Neural crest cell (in vitro differentiated cells): ENCODE data around the gene ATOX1. TPM values are rescaled to one million over a fixed set of nuclear protein-coding genes. Genes with fewer than 3 reads are reported as not detected.
A peak's percentile ranks its signal among the peaks of the same experiment; 100 is the strongest.

Experiments used
- DNase-seq: peaks from one replicate; pipeline ENCODE4 v3.0.0; 2021; ENCODE audit warnings: low read depth, mixed read lengths, low spot score
- H3K27ac Mint-ChIP-seq: one replicate; pipeline ENCODE4 v1.8.0; 2021; ENCODE audit warnings: mild to moderate bottlenecking, mixed read lengths; ENCODE audit not compliant: unreplicated experiment
- H3K27me3 Mint-ChIP-seq: 2 replicates; pipeline ENCODE4 v1.8.0; 2021; ENCODE audit warnings: low read depth, mild to moderate bottlenecking, mixed read lengths
- H3K36me3 Mint-ChIP-seq: 2 replicates; pipeline ENCODE4 v1.8.0; 2021; ENCODE audit warnings: low read depth, mild to moderate bottlenecking, mixed read lengths
- H3K4me1 Mint-ChIP-seq: 2 replicates; pipeline ENCODE4 v1.8.0; 2021; ENCODE audit warnings: mixed read lengths
- H3K4me3 Mint-ChIP-seq: one replicate; pipeline ENCODE4 v1.8.0; 2021; ENCODE audit warnings: mild to moderate bottlenecking, mixed read lengths
- H3K9me3 Mint-ChIP-seq: 2 replicates; pipeline ENCODE4 v1.8.0; 2021; ENCODE audit warnings: mixed read lengths
- CTCF ChIP-seq: fragments of 200-600 bp; sonication (generic); conservative IDR thresholded peaks from 2 replicates; pipeline ENCODE4 v1.5.0; 2021; ENCODE audit warnings: antibody characterized with exemption, mild to moderate bottlenecking
- long read RNA-seq: library from polyadenylated mRNA; unstranded; transcript quantifications from one replicate; pipeline ENCODE4 v2.0.0, GENCODE V29; 2020
- total RNA-seq: library from RNA; stranded (reverse); gene quantifications from 2 replicates; pipeline ENCODE4 v1.2.1, GENCODE V29; 2021

The ATOX1 gene, protein sequence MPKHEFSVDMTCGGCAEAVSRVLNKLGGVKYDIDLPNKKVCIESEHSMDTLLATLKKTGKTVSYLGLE
- total RNA-seq, result 82.4 and 84.6 TPM in 2 replicates
- long read RNA-seq, transcript ATOX1-201 (4 exons, 488 nt), result major isoform, 9 of 21 reads
- long read RNA-seq, partial matches to known transcripts, result 0 of 21 reads
- long read RNA-seq, other reads (novel, unspliced or antisense), result 9 of 21 reads

DNA sequence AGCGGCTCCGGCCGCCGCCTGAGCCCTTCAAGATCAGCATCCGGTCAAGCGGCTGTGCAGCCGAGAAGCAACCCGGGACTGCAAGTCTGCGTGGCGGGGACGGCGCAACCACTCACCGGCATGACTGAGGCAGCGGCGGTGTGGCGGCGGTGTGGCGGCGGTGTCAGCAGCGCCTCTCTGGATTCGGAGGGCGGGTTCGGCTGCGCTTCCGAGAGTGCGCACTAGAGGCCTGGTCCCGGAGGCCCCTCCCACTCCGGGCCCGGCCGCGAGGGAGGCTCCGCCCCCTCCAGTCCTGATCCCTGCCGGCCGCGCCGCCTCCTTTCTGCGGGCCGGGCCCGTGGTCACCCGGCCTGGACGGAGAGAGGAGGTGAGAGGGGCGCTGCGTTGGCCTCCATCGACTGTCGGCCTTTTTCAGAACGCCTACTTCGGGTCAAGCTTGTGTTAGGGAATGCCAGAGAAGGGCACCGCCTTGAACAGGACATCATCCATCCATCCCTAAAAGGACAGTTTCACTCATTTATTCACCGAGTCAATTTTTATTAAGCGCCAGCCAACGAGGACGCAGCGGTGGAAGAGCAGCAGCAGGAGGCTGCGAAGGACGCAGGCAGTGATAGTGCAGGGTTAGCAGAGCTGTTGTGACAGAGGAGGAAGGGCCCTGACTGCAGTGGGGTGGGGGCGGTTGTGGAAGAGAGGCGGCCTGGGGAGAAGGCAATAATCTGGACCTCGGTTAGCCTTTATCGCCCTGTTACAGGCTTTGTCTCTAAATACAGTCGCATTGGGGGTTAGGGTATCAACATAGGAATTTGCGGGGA, at the start of gene ATOX1:
TSS of gene ATOX1 (minus strand) at position 202 of the 812 bp plus-strand sequence. CDS start at position 122, 80 bp downstream.
- Mint-ChIP-seq H3K36me3 (no peaks in the 10 kb centered on the region), H3K27ac (peak within 1 kb of the TSS; percentile 96), H3K27me3 (no peaks in the 10 kb centered on the region), H3K4me3 (peak within 1 kb of the TSS; percentile 85), H3K9me3 (no peaks in the 10 kb centered on the region), H3K4me1 (peaks cover 28% of the 10 kb centered on the region)
- peak; percentile 86 for DNase-seq
- TF ChIP-seq CTCF, result peak; percentile 39

DNA sequence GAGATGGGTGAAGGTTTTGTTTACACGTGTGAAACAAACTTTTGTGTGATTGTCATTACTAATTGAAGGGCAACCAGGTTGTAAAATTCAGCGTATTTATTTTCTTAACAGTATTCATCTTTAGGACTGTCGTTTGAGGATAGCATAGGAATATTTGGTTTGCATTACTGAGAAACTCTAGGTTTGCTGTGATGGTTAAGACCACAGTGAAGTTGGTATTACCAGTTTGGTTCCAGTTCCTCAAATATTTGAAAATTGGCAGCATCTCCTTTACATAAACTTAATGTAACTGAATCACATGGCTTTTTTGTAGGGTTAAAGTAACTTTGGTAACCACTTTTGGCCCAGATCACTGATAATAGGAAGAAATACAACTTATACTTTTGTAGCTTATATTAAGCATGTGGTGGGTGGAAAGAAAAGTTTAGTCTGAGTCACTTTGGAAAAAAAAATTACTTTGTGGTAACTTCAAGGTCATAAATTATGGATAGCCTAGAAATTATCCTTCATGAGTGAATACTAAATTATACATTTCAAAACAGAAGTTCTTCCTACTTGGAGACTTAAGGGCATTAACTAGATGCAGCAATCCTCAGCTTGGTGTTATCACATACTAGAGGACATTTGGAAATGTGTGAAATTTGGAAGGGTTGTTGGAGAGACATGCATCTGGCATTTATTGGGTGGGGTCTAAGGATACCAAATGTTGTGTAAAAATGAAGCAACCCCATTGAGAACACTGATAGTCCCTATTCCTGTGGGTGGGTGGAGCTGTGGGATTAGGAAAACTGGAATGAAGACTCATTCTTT, 47.2 kb upstream of the ATOX1 start:
- no peaks in the 10 kb centered on the region for H3K9me3 Mint-ChIP-seq
- TF ChIP-seq CTCF, result no peak
- H3K4me3 Mint-ChIP-seq, result no peak overlapping the region
- H3K36me3 Mint-ChIP-seq, result peaks cover 52% of the 10 kb centered on the region
- H3K27me3 Mint-ChIP-seq, result no peaks in the 10 kb centered on the region
- no peak for DNase-seq
- H3K27ac Mint-ChIP-seq, result no peak overlapping the region
- H3K4me1 Mint-ChIP-seq, result no peaks in the 10 kb centered on the region

DNA sequence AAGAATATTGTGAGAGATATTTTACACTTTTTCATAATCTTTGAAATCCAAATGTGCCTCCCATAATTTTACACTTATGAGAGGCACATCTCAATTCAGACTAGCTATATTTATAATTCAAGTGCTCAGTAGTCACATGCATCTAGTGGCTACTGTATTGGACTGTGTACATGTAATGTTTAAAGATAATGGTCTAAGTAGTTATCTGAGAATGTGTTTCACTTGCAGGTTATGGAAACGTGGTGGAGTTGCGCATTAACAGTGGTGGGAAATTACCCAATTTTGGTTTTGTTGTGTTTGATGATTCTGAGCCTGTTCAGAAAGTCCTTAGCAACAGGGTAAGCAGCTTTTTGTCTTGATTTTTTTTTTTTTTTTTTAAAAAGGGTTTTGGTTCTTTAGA, 42.1 kb upstream of the ATOX1 start:
- peaks cover 41% of the 10 kb centered on the region for H3K36me3 Mint-ChIP-seq
- H3K27ac Mint-ChIP-seq, result no peak overlapping the region
- no peak for TF ChIP-seq CTCF
- DNase-seq, result no peak
- H3K9me3 Mint-ChIP-seq, result no peaks in the 10 kb centered on the region
- H3K4me3 Mint-ChIP-seq, result no peak overlapping the region
- H3K4me1 Mint-ChIP-seq, result no peaks in the 10 kb centered on the region
- H3K27me3 Mint-ChIP-seq, result no peaks in the 10 kb centered on the region

DNA sequence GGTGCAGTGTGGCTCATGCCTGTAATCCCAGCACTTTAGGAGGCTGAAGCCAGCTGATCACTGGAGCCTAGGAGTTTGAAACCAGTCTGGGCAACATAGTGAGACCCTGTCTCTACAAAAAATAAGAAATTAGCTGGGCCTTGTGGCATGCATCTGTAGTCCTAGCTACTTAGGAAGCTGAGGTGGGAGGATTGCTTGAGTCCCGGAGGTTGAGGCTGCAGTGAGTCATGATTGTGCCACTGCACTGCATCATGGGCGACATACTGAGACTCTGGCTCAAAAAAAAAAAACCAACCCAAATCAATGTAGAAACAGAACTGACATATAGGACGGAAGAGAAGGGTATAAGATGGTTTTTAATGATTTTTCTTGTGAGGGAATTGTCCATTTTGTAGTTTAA, 41.0 kb upstream of the ATOX1 start:
- Mint-ChIP-seq H3K4me1 (no peaks in the 10 kb centered on the region), H3K27me3 (no peaks in the 10 kb centered on the region), H3K36me3 (peaks cover 37% of the 10 kb centered on the region), H3K4me3 (no peak overlapping the region), H3K9me3 (no peaks in the 10 kb centered on the region), H3K27ac (no peak overlapping the region)
- DNase-seq, result no peak
- no peak for TF ChIP-seq CTCF

DNA sequence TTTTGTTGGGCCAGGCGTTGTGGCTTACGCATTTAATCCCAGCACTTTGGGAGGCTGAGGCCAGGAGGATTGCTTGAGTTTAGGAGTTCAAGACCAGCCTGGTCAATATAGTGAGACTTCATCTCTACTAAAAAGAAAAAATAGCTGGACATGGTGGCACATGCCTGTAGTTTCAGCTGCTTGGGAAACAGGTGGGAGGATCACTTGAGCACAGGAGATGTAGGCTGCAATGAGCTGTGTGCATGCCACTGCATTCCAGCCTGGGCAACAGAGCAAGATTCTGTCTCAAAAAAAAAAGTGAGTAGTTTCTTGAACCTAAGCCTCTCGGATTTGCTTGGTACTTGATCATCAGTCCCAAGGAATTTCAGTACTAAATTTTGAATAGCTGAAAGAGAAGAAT, 40.2 kb upstream of the ATOX1 start:
- Mint-ChIP-seq H3K27me3 (no peaks in the 10 kb centered on the region), H3K9me3 (no peaks in the 10 kb centered on the region), H3K27ac (no peak overlapping the region), H3K4me1 (no peaks in the 10 kb centered on the region), H3K4me3 (no peak overlapping the region), H3K36me3 (peaks cover 35% of the 10 kb centered on the region)
- DNase-seq, result no peak
- no peak for TF ChIP-seq CTCF
